ENCODE data around the gene TTLL11.

- TF ChIP-seq CTCF (IDR thresholded peaks at IDR 0.05) (no peak), EP300 (IDR thresholded peaks at IDR 0.05) (no peak), POLR2AphosphoS5 (IDR thresholded peaks at IDR 0.05) (no peak), POLR2A (IDR thresholded peaks at IDR 0.05) (no peak)
Observed at GRCh38 chr9:121781145-121781548, 312.0 kb downstream of the TTLL11 start.

Data from gastroesophageal sphincter (tissue), 3 donors.